GM19035 (cell line): ENCODE measurements around the gene LPO.

Source experiments
- ATAC-seq: cut with Tn5 transposase; IDR thresholded peaks from one replicate; pipeline ENCODE4 v1.9.1; 2021; ENCODE audit not compliant: unreplicated experiment

LPO gene

GRCh38 chr17:58277107-58277801 is 38.9 kb downstream of the LPO start:
- ATAC-seq: no peak

DNA sequence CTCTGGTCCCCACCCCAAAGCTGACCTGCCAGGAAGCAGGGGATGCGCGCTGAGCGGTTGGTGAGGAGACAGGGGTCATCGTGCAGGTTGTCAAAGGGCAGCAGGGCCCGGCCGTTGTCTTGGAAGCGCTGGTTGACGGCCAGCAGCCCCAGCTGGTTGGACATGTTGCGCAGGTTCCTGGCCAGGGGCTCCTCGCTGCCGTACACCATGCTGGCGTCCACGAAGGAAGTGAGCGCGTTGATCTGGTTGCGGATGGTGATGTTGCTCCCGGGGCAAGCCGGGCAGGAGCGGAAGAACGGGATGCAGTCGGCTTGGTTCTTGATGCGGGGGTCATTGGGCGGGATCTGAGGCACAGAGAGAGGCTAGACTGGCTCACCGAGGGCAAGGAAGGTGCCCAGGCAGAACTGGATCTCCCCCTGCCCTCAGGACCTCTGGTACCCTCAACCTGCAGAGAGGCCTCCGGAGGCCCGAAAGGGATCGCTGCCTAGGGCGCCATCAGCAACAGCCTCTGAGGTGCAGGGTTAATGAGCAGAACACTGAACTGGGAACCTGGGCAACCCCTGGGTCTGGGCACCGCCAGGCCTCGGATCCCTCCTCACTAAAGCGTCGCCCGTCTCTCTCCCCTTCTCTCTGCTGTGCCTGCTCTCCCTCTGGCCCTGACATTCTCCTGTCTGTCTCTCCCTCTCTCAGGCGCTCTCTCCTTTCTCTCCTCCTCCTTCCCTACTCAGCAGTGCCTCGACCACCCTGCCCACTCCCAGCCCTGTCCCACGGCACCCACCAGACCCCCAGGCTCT is 39.6 kb downstream of the LPO start:
- ATAC-seq: no peak

- no peak for ATAC-seq
Measured at GRCh38 chr17:58278661-58279015, 40.3 kb downstream of the LPO start.

DNA sequence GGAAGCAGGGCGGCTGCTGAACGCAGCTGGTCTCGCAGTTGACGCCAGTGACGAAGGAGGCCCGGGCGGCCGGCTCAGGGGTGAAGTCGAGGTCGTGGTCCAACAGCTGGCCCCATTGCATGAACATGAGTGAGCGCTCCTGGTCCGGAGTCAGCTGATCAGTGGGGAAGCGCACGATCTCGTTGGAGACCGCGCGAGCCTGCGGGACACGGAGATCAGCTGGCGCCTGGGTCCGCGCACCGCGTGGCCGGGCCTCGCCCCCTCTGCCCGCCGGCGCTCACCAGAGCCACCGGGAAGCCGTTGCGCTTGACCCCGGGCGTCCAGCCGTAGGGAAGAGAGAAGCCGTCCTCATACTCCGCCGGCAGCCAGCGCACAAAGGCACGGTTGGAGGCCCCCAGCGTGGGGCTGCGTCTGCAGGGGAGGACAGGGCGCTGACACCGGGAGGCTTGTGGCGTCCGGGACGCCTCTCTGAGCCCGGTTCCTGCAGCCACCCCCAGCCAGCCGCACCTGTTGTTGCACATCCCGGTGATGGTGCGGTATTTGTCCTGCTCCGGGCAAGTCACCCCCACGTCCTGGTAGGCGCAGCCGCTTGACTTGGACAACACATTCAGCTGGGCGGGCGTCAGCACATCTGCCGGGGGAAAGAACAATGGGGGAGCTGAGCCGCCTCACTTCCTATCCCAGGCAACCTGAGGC is 40.8 kb downstream of the LPO start:
- ATAC-seq: no peak

DNA sequence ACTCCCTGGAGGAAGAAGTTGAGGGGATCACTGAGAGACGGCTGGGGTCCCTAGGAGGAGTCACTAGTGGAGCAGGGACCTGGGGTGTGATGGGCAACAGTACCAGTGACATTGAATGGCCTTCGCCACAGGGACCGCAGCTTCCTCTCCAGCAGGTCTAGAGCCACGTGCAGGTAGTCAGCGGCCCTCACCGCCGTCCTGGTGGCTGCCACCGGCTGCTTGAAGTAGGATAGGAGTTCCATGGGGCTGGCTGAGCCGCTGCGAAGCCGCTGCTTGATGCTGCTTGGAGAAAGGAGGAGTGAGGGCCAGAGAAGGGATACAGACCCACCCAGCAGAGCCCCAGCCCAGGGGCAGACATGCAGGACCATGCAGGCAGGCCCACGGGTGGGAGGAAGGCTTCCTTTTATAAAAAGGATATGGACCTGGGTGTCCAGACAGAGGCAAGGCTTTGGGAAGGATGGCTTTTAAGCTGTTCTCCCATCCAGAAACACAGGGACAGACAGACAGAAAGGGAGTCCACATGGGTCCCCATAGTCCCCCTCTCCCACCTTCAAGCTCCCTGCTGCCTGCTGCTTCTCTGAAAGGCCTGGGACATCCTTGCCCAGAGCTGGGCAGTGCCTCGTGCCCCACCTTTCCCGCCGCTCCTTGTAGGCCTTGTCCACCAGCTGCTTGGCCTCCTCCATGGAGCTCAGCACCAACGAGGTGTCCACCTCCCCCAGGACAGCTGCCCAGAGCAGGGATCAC is 41.5 kb downstream of the LPO start:
- no peak for ATAC-seq

GRCh38 chr17:58280480-58281217 is 42.3 kb downstream of the LPO start, which contains the start of gene MPO:
TSS of gene MPO (minus strand) at chr17:58280935. CDS start at chr17:58280758, 177 bp downstream.
- no peak for ATAC-seq

- no peak for ATAC-seq
Measured at GRCh38 chr17:58281511-58282011, 43.2 kb downstream of the LPO start.

GRCh38 chr17:58282442-58282841 is 44.1 kb downstream of the LPO start:
- ATAC-seq: no peak

DNA sequence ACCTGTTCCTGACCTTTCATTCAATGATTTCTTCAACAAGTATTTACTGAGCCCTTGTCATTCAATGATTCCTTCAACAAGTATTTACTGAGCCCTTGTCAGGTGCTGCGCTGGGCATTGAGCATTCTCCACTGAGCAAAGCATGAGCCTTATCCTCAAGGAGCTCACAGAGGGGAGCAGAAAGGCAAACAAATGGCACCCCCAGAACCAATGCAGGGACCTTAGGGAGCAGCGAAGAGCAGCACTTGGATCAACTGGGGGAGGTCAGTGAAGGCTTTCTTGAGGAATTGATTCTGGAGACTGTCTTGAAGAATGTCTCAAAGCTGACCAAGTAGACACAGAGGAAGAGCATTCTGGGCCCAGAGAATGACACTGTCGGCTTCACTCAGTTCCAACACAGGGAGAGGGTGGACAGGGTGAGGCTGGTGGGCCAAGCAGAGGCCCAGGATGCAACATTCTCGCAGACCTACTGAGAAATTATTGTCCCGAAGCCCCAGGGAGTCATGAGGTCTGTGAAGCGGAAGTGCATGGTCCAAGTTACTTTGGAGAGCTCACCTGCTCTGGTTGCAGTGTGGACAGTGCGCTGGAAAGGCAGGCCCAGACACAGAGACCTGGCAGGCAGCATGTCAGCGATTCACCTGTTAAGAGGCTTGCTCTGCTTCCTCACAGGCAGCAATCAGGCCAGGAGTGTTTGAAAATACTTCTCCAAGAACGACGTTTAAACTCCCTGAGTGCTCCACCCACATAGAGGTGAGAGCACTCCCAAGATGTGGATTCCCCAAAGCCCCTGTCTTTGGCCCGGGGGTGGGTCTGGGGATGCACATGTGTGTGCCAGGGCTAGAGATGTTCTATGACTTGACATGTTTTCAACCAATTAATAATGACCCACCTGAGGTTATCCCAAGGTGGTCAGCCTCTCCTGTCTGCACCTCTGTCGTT is 45.6 kb downstream of the LPO start:
- no peak for ATAC-seq

DNA sequence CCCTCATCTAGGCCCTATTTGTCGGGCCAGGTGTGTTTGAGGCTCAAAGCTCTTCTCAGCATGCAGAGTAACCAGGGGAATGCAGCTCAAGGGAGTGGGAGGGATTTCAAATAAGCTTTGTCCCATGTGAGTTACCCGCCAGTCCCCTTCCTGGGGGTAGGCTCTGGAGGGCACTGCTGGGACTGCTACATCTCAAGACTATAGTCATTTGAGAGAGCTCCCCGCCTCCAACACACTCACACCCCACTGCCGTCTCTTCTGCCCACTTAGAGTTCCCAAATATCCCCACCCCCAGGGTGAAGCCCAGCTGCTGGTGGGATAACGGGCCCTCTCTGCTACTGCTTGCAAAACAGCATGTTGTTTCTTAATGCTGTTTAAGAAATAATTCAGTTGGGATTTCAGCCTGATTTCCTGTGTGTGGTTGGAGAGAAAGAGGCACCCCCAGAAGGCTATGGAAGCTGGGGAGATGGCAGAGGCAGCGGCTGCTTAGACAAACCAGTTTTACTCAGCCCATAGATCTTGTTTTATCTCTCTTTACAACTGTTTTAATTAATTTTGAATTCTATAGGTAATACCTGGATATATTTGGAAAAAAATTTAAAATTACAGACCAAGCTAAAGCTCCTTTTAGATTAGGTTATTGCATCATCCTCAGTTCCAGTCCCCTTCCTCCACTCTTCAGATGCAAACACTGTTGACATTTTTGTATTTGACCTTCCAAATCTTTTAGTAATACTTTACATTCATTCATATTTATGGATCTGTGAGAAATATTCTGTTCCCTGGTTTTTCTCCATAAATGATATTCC is 46.4 kb downstream of the LPO start:
- no peak for ATAC-seq

GRCh38 chr17:58285422-58285810 is 47.0 kb downstream of the LPO start:
- ATAC-seq: no peak

- ATAC-seq: no peak
Measured at GRCh38 chr17:58289869-58290268, 51.5 kb downstream of the LPO start.

GRCh38 chr17:58291246-58291645 is 52.9 kb downstream of the LPO start:
- ATAC-seq: no peak

- ATAC-seq: no peak
Measured at GRCh38 chr17:58294034-58294433, 55.6 kb downstream of the LPO start.

- ATAC-seq: no peak
Measured at GRCh38 chr17:58300336-58300735, 62.0 kb downstream of the LPO start.

GRCh38 chr17:58301504-58302150 is 63.2 kb downstream of the LPO start:
- ATAC-seq: no peak

DNA sequence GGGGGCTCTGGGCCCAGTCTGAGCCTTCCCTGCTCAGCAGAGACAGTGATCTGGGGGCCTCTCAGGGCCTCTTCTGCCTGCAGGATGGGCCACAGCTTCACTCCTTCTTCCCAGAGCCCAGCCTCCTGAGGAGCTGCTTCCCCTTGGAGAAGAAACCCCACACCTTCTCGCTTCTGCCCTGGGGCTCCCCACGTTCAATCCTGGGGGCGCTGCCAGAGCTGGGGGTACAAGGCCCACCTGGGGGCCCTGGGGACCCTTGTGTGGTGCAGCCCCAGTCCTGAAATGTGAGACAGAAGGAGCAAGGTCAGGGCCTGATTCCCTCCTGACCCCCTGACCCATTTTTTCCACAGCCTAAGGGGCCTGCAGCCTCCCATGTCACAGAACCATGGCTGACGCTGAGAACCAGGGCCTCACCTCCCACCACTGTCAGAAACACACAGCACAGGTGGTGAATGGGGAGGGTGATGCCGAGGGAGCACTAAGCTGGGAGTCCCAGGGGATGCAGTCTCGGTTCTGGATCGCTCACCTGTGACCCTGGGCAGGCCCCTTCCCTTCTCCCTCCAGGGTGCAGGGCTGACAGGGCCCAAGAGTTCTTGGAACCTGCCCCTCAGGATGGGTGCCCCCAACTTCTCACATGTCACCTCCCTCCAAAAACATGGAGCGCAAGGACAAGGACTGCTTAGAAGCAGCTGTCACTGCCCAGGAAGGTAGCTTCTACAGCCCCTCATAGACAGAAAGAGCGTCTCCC is 64.0 kb downstream of the LPO start:
- ATAC-seq: no peak
